NCI-H524 treated with DMSO at 0.1 percent for 48 hours (cell line): Measurements from ENCODE around the gene PGAM2.
A peak's percentile ranks its signal among the peaks of the same experiment; 100 is the strongest.

ENCODE experiments used
- DNase-seq: peaks from one replicate; lab custom pipeline; 2025; lab: John Stamatoyannopoulos, UW

The PGAM2 gene

GRCh38 chr7:44065431-44066110 is at the start of gene PGAM2:
PGAM2 (minus strand) TSS chr7:44065567; CDS start chr7:44065529, 38 bp downstream.
- no peak for DNase-seq

- DNase-seq, result peak; percentile 9
Observed at GRCh38 chr7:44114586-44115310, 49.4 kb upstream of the PGAM2 start.

DNA sequence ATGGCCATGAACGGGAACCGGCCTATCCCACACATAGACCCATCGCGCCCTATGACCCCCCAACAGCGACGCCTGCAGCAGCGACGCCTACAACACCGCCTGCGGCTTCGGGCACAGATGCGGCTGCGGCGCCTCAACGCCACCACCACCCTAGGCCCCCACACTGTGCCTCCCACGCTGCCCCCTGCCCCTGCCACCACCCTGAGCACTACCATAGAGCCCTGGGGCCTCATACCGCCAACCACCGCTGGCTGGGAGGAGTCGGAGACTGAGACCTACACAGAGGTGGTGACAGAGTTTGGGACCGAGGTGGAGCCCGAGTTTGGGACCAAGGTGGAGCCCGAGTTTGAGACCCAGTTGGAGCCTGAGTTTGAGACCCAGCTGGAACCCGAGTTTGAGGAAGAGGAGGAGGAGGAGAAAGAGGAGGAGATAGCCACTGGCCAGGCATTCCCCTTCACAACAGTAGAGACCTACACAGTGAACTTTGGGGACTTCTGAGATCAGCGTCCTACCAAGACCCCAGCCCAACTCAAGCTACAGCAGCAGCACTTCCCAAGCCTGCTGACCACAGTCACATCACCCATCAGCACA is 48.5 kb upstream of the PGAM2 start:
- no peak for DNase-seq

DNA sequence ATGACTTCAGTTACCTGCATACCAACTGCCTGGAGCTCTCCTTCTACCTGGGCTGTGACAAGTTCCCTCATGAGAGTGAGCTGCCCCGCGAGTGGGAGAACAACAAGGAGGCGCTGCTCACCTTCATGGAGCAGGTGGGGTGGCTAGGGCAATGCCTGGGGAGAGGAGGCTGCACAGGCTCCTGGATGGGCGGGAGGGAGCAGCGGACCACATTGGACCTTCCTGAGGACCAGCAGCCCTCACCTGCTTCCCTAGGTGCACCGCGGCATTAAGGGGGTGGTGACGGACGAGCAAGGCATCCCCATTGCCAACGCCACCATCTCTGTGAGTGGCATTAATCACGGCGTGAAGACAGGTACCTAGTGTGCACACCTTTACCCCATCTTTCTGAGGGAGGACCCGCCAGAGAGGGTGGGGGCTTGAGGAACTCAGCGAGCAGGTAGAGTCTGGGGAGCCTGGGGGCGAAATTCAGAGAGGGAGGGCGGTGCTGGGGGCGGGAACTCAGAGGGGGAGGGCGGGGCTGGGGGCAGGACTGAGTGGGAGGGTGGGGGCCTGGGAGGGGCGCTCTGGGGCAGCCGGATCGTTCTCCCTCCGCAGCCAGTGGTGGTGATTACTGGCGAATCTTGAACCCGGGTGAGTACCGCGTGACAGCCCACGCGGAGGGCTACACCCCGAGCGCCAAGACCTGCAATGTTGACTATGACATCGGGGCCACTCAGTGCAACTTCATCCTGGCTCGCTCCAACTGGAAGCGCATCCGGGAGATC is 47.8 kb upstream of the PGAM2 start:
- DNase-seq, result no peak

- DNase-seq, result no peak
Observed at GRCh38 chr7:44112231-44112996, 47.0 kb upstream of the PGAM2 start.

- DNase-seq, result no peak
Observed at GRCh38 chr7:44111761-44112160, 46.4 kb upstream of the PGAM2 start.

DNA sequence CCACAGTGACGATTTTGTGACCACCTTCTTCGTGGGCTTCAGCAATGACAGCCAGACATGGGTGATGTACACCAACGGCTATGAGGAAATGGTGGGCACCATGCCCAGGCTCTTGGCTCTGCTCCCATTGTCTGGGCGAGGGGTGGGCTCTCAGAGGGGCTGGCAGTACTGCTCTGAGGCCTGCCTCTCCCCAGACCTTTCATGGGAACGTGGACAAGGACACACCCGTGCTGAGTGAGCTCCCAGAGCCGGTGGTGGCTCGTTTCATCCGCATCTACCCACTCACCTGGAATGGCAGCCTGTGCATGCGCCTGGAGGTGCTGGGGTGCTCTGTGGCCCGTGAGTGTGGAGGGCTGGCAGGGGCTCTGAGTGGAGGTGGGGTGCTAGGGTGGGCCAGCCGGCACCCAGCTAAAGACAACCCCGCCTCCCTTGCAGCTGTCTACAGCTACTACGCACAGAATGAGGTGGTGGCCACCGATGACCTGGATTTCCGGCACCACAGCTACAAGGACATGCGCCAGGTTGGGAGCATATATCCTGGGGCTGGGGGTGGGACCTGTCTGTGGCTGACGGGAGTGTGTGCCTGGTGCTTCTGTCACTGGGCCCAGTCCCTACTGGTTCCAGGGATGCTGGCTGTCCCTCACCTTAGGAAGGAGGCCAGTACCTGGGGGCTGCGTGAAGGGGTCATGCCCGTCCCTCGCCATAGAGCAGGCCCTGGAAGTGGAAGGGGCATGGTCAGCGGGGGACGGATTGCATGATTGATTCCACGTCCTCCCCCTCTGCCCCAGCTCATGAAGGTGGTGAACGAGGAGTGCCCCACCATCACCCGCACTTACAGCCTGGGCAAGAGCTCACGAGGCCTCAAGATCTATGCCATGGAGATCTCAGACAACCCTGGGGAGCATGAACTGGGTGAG is 45.6 kb upstream of the PGAM2 start:
- no peak for DNase-seq

GRCh38 chr7:44109991-44110390 is 44.6 kb upstream of the PGAM2 start:
- DNase-seq, result no peak

- DNase-seq, result no peak
Observed at GRCh38 chr7:44108768-44109750, 43.7 kb upstream of the PGAM2 start.

DNA sequence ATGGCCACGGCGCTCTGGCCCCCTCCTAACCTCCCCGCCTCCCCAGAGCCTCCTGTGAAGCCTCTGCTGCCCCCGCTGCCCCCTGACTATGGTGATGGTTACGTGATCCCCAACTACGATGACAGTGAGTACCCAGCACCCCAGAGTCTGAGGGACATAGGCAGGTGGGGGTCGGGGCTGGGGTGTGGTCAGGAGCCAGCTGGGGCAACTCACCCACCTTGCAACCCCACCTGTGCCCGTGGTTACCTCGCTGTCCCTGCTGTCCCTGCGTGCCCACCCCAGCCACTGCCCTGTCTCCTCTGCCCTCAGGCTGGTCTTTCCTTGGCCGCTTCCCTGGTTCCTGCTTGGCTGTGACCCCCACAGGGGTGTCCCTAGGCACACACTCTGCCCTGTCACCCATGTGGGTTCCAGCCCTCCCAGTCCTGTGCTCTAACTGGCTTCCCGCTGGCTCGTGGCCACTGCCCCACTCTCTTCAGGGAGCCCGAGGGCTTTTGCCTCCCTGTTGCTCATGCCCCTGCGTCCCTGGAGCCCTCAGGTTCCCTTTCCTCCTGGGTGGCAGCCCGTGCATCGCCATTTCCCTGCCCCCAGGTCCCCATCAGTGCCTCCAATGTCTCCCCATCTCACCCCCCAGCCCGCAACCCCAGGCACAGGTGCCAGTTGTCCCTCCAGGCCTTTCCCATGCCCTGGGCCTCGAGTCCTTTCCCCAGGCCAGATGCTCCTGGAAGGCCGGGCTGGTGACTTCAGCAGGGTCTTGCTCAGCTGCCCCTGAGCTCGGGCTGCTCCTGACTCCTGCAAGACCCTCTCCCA is 42.8 kb upstream of the PGAM2 start:
- no peak for DNase-seq

DNA sequence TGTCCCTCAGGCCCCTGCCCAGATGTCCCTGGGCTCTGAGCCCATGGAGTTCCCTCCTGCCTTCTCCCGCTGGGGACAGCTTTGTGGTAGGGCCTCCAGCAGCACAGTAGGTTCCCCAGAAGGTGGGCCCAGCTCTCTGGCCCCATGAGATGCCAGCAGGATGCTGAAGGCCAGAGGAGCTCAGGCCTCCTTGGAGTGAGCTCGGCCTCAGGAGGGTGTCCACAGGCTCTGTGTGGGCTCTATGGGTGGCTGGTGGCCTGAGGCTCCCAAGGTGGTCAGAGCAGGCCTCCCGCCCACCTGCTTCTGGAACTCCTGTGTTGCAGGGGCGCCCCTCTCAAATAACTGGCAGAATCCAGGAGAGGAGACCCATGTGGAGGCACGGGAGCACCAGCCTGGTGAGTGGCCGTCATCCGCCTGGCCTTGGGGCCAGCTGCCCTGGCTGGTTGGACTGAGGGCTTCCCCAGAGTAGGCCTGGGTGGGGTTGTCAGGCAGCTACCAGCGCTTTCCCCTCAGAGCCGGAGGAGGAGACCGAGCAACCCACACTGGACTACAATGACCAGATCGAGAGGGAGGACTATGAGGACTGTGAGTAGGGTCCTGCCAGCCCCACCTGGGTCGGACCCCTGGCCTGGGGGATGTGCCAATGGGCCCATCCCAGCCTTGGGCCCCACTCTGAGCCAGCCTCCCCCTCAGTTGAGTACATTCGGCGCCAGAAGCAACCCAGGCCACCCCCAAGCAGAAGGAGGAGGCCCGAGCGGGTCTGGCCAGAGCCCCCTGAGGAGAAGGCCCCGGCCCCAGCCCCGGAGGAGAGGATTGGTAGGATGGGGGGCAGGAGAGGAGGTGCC is 42.0 kb upstream of the PGAM2 start:
- DNase-seq, result no peak

DNA sequence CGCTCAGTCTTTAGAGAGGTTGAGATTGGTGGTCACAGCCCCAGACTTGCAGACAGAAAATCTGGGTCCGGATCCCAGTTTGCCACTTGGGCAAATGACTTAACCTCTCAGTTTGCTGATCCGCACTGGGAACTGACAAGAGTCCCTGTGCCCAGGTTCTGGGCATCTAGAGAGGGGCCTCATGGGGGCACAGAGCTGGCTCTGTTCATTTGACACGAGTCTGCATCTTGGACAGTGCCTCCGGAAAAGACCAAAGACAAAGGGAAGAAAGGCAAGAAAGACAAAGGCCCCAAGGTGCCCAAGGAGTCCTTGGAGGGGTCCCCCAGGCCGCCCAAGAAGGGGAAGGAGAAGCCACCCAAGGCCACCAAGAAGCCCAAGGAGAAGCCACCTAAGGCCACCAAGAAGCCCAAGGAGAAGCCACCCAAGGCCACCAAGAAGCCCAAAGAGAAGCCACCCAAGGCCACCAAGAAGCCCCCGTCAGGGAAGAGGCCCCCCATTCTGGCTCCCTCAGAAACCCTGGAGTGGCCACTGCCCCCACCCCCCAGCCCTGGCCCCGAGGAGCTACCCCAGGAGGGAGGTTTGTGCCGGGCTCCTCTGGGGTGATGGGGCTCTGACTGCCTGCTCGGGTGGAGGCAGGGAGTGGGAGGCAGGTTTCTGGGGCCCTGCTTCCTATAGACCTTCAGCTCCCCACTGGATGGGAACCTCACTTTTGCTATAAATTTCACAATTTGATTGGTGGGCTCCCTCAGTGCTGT is 41.1 kb upstream of the PGAM2 start:
- DNase-seq, result no peak

DNA sequence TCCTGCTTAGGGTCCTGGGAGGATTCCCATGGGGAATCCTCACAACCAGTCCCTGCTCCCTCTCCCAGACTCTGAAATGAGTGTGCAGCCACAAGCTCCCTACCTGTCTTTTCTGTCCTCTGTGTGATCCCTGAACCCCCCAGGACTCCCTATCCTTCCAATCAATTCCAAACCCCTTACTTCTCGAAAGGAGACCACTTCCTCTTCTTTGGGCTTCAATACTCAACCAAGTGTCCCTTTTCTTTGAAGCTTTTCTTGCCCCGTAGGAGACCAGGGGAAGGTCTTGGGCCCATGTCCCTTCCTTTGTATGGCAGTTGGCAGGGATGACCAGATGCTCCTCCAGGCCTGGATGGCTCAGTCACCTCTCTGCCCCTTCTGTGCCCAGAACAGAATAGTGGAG is 40.5 kb upstream of the PGAM2 start:
- no peak for DNase-seq

DNA sequence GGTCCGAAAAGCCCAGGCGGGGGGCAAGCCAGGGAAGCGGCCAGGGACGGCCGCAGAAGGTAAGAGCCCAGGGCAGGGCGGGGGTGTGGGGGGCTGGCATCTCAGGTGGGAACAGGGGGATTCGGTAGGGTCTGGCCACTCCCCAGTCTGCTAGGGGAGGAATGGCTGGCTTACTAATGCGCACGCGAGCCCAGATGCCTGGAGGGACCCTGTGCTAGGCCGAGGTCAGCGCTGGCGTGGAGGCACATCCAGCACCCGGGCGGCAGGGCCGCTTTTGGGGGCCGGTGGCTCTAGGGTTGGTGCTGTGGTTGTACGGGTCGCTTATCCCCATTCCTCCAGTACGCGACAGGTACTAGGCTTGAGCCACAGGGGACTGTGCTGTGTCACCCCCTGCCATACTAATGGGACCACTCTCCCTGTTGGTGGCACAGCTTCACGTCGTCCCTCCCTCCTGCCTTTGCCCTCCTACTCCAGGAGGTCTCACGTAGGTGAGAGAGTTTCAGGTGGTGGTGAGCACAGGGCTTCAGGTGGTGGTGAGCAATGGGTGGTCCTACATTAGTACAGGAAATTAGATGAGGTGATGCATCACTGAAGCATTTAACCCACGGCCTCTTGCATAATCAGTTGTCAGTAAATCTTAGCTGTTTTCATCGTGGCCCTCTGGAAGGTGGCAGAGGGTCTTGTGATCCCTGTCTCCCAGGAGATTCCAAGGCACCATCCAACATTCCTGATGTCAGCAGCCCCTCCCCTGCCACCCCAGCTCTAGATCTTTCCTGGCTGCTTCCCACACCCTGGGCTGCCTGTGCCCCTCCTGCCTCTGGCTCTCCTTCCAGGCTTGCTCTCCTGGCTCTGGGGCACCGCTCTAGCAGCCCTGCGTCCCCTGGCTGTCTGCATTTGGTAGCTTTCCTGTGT is 39.7 kb upstream of the PGAM2 start:
- DNase-seq, result no peak

- no peak for DNase-seq
Observed at GRCh38 chr7:44103923-44104859, 38.8 kb upstream of the PGAM2 start, which contains the start of gene AEBP1. AEBP1 (plus strand) TSS chr7:44104345; CDS start chr7:44104666, 321 bp downstream.
